ENCODE measurements around the gene SUMO3.

The SUMO3 gene

GRCh38 chr21:44846485-44847260 is 28.8 kb upstream of the SUMO3 start:
- no peaks in the 10 kb centered on the region for H3F3A ChIP-seq (ENCODE audit: control insufficient read depth, insufficient read depth)
- peak overlapping the region; percentile 64 for H3K4me2 ChIP-seq (ENCODE audit: low read length)
- H3K79me2 ChIP-seq (ENCODE audit: control insufficient read depth, low read length) = no peaks in the 10 kb centered on the region
- H3K4me1 ChIP-seq (ENCODE audit: control insufficient read depth, low read length) = peaks cover 14% of the 10 kb centered on the region
- H3K9me3 ChIP-seq (ENCODE audit: control insufficient read depth, insufficient read depth, low read length) = no peaks in the 10 kb centered on the region
- peaks cover 11% of the 10 kb centered on the region for H3K36me3 ChIP-seq (ENCODE audit: control insufficient read depth, low read length)
- no peaks in the 10 kb centered on the region for H4K20me1 ChIP-seq (ENCODE audit: control insufficient read depth, insufficient read depth, low read depth, low read length)
- H3K27ac ChIP-seq (ENCODE audit: low read depth, low read length) = no peak overlapping the region
- no peaks in the 10 kb centered on the region for H3K9me2 ChIP-seq (replicated peaks; ENCODE audit: control insufficient read depth, low read length)
- peaks cover 13% of the 10 kb centered on the region for H3K27me3 ChIP-seq (ENCODE audit: control insufficient read depth, low read length)
- no peak overlapping the region; the same call in 1 of the 2 replicates for H3K4me3 ChIP-seq (ENCODE audit: low read length)
- TF ChIP-seq CTCF (IDR thresholded peaks at IDR 0.05; ENCODE audit: low read depth, low read length, poor library complexity, severe bottlenecking) (no peak), EZH2phosphoT487 (IDR thresholded peaks at IDR 0.05; ENCODE audit: borderline replicate concordance, low read length) (no peak)

GRCh38 chr21:44846224-44846484 is 28.3 kb upstream of the SUMO3 start:
- peaks cover 15% of the 10 kb centered on the region for H3K27me3 ChIP-seq (ENCODE audit: control insufficient read depth, low read length)
- no peaks in the 10 kb centered on the region for H3F3A ChIP-seq (ENCODE audit: control insufficient read depth, insufficient read depth)
- H3K9me2 ChIP-seq (replicated peaks; ENCODE audit: control insufficient read depth, low read length) = no peaks in the 10 kb centered on the region
- no peaks in the 10 kb centered on the region for H3K9me3 ChIP-seq (ENCODE audit: control insufficient read depth, insufficient read depth, low read length)
- peak overlapping the region; percentile 41 for H3K4me3 ChIP-seq (ENCODE audit: low read length)
- peaks cover 14% of the 10 kb centered on the region for H3K4me1 ChIP-seq (ENCODE audit: control insufficient read depth, low read length)
- H3K4me2 ChIP-seq (ENCODE audit: low read length) = peak overlapping the region; percentile 64
- H3K27ac ChIP-seq (ENCODE audit: low read depth, low read length) = no peak overlapping the region
- peaks cover 11% of the 10 kb centered on the region for H3K36me3 ChIP-seq (ENCODE audit: control insufficient read depth, low read length)
- H3K79me2 ChIP-seq (ENCODE audit: control insufficient read depth, low read length) = no peaks in the 10 kb centered on the region
- no peak for TF ChIP-seq CTCF (IDR thresholded peaks at IDR 0.05; ENCODE audit: low read depth, low read length, poor library complexity, severe bottlenecking)
- no peak for TF ChIP-seq EZH2phosphoT487 (IDR thresholded peaks at IDR 0.05; ENCODE audit: borderline replicate concordance, low read length)
- H4K20me1 ChIP-seq (ENCODE audit: control insufficient read depth, insufficient read depth, low read depth, low read length) = no peaks in the 10 kb centered on the region

- Histone ChIP-seq H4K20me1 (ENCODE audit: control insufficient read depth, insufficient read depth, low read depth, low read length) (no peaks in the 10 kb centered on the region), H3K9me2 (replicated peaks; ENCODE audit: control insufficient read depth, low read length) (no peaks in the 10 kb centered on the region), H3K4me1 (ENCODE audit: control insufficient read depth, low read length) (peaks cover 14% of the 10 kb centered on the region), H3K36me3 (ENCODE audit: control insufficient read depth, low read length) (peaks cover 6% of the 10 kb centered on the region), H3F3A (ENCODE audit: control insufficient read depth, insufficient read depth) (no peaks in the 10 kb centered on the region), H3K4me2 (ENCODE audit: low read length) (peak overlapping the region; percentile 64), H3K79me2 (ENCODE audit: control insufficient read depth, low read length) (no peaks in the 10 kb centered on the region), H3K9me3 (ENCODE audit: control insufficient read depth, insufficient read depth, low read length) (no peaks in the 10 kb centered on the region), H3K4me3 (ENCODE audit: low read length) (peak overlapping the region; percentile 41), H3K27ac (ENCODE audit: low read depth, low read length) (no peak overlapping the region), H3K27me3 (ENCODE audit: control insufficient read depth, low read length) (peaks cover 20% of the 10 kb centered on the region)
- TF ChIP-seq CTCF (IDR thresholded peaks at IDR 0.05; ENCODE audit: low read depth, low read length, poor library complexity, severe bottlenecking) = peak; percentile 56
- no peak for TF ChIP-seq EZH2phosphoT487 (IDR thresholded peaks at IDR 0.05; ENCODE audit: borderline replicate concordance, low read length)
Observed at GRCh38 chr21:44845418-44846223, 27.8 kb upstream of the SUMO3 start.

All from DOHH2 (cell line).